GM19468 (cell line): ENCODE data around the gene MAP2K6.

Experiments used
- ATAC-seq: cut with Tn5 transposase; IDR thresholded peaks from one replicate; pipeline ENCODE4 v1.9.1; 2021; ENCODE audit warnings: mild to moderate bottlenecking, moderate library complexity, moderate number of reproducible peaks; ENCODE audit not compliant: unreplicated experiment; ENCODE audit errors: extremely low read depth

Gene MAP2K6

DNA sequence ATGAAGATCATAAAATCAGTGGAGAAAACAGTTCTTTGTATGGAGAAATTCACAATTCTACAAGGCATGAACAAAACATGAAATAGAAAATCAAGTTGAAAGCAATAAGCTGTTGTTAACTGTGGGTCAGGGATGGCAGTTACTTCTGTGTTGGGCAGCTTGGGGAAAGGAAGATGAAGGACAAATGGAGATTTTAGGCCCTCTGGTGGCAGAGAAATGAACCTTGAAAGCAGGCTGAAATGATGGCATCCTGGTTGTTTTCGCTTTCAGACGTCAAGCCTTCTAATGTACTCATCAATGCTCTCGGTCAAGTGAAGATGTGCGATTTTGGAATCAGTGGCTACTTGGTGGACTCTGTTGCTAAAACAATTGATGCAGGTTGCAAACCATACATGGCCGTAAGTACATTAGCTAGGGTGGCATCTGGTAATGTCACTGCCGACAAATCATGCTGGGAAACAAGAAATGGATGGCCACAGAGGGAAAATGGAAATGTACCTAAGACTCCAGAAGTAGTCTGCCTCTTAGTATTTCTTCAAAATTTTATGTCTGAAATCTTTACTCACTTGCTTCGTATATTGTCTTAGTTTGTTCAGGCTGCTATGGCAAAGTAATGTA lies 108.9 kb downstream of the MAP2K6 start:
- ATAC-seq: peak; percentile 62

DNA sequence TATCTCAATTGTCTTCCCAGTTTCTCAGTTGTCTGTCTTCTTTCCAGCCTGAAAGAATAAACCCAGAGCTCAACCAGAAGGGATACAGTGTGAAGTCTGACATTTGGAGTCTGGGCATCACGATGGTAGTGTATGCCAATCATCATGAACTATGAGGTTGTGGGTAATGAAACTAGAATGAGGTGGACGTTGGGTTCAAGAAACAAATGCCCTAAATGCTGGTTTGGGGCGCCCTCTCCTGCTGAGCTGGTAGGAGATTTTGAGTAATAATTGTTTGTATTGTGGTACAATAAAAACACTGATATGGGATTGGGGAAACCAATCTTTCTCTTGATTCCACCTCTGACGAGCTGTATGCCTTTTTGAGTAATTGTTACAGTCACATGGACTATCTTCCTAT lies 110.4 kb downstream of the MAP2K6 start:
- no peak for ATAC-seq

DNA sequence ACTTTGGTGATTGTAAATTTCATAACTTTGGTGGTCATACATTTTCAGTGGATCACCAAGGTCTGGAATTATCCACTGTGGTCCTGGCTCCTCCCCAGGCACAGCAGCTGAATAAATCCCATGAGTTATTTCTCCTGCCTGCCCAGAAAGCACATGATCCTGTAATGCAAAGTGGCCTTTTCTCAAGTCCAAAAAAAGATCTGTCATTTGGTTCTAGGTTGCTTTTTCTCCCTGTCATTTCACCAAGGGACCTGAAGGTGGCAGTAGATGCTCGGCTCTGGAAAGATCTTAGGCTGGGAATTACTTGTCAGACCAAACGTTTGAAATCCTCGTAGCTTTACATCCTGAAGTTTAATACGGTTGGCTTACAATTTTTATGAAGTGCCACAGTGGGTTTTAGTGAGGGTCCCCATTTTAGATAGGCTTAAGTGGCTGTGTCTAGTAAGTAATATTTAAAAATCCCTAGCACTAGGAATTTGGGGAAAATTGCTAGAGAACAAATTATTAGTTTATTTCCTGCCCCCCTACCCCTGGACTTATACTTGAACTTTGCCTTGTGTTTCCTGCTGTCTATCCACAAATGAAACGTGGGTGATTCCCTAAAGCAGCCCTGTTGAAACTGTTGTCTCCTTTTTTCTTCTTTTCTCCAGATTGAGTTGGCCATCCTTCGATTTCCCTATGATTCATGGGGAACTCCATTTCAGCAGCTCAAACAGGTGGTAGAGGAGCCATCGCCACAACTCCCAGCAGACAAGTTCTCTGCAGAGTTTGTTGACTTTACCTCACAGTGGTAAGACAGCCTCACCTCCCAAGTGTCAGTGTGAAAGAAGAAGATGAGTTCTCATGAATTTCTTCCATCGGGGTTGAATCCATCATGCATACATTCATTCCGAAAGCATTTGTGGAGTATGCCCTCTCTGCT lies 111.7 kb downstream of the MAP2K6 start:
- ATAC-seq: no peak

DNA sequence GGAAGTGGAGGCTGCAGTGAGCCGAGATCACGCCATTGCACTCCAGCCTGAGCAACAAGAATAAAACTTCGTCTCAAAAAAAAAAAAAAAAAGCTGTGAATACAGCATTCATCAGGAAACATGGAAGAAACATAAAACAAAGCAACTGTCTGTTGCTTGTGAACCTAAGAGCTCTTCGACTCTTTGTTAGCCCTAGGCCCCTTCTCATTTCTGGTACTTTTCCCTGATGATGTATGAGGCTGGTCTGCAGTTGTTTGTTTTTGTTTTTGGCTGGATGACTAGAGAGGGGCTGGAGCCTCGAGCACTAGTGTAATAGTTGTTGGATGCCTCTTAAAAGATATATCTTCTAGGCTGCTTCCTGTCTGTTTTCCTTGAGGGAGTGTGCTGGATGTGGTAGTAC lies 113.5 kb downstream of the MAP2K6 start:
- no peak for ATAC-seq

GRCh38 chr17:69533481-69534234 lies 119.2 kb downstream of the MAP2K6 start:
- ATAC-seq: no peak

- ATAC-seq: no peak
Measured at GRCh38 chr17:69534235-69534621, 119.7 kb downstream of the MAP2K6 start.

DNA sequence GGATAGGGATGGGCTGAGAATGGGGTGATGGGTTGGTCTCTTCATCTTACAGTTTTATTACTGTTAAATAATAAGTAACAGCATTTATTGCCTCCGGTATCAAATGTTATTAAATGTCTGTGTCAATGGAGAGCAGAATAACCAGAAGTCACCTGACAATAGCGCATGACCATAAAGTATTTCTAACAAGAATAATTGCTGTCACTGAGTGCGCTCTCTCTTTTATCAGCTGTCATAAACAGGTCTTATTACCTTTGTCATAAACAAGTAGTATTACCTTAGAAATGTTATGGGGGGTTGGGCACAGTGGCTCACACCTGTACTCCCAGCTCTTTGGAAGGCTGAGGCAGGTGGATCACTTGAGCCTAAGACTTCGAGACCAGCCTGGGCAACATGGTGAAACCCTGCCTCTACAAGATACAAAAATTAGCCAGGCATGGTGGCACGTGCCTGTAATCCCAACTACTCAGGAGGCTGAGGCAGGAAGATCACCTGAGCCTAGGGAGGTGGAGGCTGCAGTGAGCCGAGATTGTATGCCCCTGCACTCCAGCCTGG lies 120.6 kb downstream of the MAP2K6 start:
- ATAC-seq: no peak

- ATAC-seq: no peak
Measured at GRCh38 chr17:69538795-69539194, 124.3 kb downstream of the MAP2K6 start.

- no peak for ATAC-seq
Measured at GRCh38 chr17:69539274-69539673, 124.8 kb downstream of the MAP2K6 start.

GRCh38 chr17:69539781-69540319 lies 125.4 kb downstream of the MAP2K6 start:
- no peak for ATAC-seq

DNA sequence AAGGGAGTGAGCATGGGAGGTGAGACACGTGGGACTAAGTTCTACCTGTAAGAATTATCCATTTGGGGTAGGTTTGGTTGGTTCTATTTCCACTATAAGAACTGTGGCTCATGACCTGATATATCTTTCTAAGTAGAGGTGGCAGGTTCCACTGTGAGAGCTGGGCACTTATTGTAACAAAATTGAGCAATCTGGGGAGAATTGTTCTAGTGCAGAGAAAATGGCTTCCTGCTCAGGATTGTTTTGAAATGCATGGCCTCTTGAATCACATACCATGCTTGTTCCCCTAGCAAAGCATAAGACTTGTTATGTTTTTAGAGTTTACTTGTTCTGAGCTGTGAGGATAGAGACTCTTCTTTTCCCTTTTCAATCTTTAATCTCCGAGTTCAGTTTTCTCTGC lies 125.9 kb downstream of the MAP2K6 start:
- no peak for ATAC-seq

DNA sequence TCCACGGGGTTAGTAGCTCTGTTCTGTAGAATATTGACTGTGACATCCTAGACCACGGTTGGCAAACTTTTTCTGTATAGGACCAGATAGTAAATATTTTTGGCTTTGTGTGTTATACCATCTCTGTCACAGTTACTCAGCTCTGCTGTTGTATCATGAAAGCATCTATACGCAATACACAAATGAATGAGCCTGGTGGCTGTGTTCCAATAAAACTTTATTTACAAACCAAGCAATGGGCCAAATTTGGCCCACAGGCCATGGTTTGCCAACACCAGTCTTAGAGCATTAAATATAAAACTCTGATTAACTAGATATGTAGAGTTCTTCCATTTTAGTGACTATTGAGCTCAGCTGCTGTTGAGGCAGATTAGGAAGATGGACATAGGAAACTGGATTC lies 132.7 kb downstream of the MAP2K6 start:
- no peak for ATAC-seq

DNA sequence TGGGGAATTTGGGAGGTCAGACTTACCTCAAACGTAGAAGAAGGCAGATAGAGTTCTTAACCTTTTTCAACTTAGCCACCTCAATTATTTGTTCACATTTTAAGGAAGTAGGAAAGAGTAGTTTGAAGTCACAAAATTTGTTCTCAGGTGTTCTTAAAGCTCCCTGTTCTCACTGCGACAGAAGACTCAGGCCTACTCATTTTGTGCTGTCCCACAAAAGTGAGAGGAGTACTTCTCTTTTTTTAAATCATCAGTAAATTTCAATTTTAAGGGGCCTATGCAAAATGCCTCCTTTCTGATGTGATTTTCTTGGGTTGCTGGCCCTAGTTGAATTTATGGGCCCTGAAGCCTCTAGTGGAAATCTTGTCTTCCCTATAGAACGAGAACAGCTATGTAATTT lies 133.4 kb downstream of the MAP2K6 start:
- peak; percentile 22 for ATAC-seq

DNA sequence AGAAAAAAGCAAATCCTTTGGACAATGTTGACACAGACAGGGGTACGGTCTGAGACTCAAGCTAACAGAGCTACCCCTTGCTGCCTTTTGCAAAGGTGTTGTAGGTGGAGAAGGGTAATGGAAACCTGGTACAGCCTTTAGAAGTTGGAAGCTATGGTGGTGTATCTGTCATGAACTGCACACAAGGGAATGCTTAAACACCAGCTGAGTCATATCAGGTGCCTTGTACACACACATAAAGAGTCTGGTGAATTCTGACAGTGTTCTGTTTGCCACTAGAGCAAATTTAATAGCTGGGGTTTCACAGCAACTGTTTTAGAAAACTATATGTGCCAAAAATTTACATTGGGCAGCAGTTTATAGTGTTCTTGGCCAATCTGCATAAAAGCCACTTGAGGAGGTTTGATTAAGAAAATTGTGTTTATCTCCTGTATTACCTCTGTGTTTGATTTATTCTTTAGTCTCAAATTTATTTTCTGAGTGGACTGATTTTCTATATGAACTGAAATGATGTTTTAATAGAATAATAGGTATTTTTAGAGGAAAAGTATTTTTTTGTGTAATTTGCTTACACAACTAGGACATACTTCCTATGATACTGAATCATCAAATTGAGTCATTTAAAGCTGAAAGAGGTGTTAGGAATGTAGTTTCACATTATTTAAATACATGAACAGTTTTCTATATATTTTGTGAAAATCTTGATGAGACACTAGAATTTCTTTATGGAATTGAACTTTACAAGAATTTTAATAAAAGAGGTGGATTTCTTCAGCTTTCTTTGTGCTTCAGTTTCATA lies 136.9 kb downstream of the MAP2K6 start:
- no peak for ATAC-seq

DNA sequence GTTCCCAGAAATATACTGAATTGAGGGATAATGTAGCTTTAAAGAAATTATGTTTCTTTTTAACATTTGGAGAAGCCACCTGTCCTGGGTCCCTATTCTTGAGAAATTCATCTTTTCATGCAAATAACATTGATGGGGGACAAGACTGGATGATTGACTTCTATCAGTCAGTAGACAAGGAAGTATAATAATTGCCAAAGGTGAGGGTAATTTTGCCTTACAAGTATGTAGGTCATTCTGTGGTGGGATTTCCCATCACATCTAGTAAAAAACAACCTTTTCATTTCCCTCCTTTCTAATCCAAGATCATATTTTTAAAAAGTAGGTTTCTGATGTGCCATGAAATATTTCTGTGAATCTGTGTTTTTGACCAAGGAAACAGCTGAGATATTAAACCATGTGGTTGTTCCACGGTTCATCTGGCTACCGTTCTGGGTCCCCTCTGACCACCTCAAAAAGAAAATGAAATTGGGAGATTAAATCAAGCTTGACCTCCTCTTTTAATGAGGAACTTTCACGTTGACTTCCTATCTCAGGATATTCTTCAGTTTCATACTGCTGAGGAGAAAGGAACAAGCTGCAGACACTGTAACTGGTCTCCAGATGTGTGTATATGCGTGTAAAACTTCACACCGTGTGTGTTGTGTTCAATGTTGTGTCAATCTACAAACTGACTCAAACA lies 138.6 kb downstream of the MAP2K6 start:
- ATAC-seq: no peak

GRCh38 chr17:69555056-69555455 lies 140.6 kb downstream of the MAP2K6 start:
- no peak for ATAC-seq

- no peak for ATAC-seq
Measured at GRCh38 chr17:69557339-69557738, 142.8 kb downstream of the MAP2K6 start.

DNA sequence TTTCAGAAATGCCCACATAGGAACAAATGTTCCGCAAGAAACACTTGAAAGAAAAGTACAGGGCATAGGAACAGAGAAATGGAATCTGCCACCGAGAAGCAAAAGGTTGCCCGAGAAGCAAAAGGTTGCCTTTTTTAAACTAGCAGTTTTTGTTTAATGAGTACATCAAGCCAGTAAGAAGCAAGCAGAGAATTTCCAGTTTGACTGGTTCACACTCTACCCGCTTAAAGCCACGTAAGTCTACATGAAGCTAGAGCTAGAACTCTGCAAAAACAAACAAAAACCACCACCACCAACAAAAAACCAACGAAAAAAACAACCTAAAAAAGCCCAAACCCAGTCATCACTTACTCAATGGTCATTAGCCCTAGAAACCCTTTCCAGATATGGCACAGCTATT lies 144.3 kb downstream of the MAP2K6 start:
- ATAC-seq: no peak

DNA sequence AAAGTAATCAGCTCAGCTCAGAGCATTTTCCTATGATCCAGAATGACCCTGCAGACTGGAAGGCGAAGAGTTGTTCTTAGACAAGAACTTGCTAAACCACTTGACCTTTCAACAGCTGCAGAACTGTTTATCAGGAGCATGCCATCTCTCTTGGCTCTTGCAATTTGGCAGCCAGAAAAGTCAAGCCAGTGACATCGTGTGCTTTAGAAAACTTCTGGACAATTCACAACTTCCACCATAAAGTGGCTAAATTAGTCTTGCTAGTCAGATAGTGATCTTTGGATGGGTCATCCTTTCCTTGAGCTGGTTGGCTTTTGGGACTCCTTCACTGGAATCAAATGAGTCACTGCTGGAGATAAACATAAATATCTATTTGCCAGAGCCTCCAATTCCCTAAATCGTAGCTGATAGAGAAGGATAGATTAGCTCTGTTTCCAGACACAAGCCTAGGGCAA lies 146.5 kb downstream of the MAP2K6 start:
- ATAC-seq: no peak
